Measurements from ENCODE around the gene CELF1.

Gene CELF1

GRCh38 chr11:47469361-47470179 lies 83.4 kb downstream of the CELF1 start:
- H4K20me1 ChIP-seq (ENCODE audit: low read depth, low read length) = no peaks in the 10 kb centered on the region
- no peak overlapping the region for H2AFZ ChIP-seq (ENCODE audit: low read depth, low read length, severe bottlenecking)
- no peak overlapping the region for H3K4me3 ChIP-seq (ENCODE audit: insufficient read depth, low read length, poor library complexity, severe bottlenecking)
- no peaks in the 10 kb centered on the region for H3F3A ChIP-seq (ENCODE audit: insufficient read depth)
- no peak overlapping the region for H3K9ac ChIP-seq (ENCODE audit: low read length)
- peaks cover 6% of the 10 kb centered on the region for H3K79me2 ChIP-seq (ENCODE audit: insufficient read depth, low read length)
- peaks cover 7% of the 10 kb centered on the region; the same call in 1 of the 2 replicates for H3K36me3 ChIP-seq (ENCODE audit: low read length)
- H3K27me3 ChIP-seq (ENCODE audit: low read length) = no peaks in the 10 kb centered on the region
- no peak for TF ChIP-seq EZH2phosphoT487 (conservative IDR thresholded peaks at IDR 0.05; ENCODE audit: low read length)
- TF ChIP-seq CTCF (IDR thresholded peaks at IDR 0.05; ENCODE audit: insufficient read depth, low read length, poor library complexity, severe bottlenecking) = no peak
- H3K9me2 ChIP-seq (replicated peaks; ENCODE audit: insufficient read depth, low read length) = no peaks in the 10 kb centered on the region
- no peaks in the 10 kb centered on the region for H3K9me3 ChIP-seq (ENCODE audit: insufficient read depth, low read length)
- no peak overlapping the region for H3K4me2 ChIP-seq (ENCODE audit: low read depth, low read length, poor library complexity, severe bottlenecking)
- H3K27ac ChIP-seq (ENCODE audit: low read depth, low read length) = no peak overlapping the region

- Histone ChIP-seq H4K20me1 (ENCODE audit: low read depth, low read length) (no peaks in the 10 kb centered on the region), H3K9me2 (replicated peaks; ENCODE audit: insufficient read depth, low read length) (no peaks in the 10 kb centered on the region), H3K79me2 (ENCODE audit: insufficient read depth, low read length) (peaks cover 6% of the 10 kb centered on the region), H3K36me3 (ENCODE audit: low read length) (peaks cover 7% of the 10 kb centered on the region; the same call in 1 of the 2 replicates), H3K27me3 (ENCODE audit: low read length) (no peaks in the 10 kb centered on the region), H2AFZ (ENCODE audit: low read depth, low read length, severe bottlenecking) (no peak overlapping the region), H3K9me3 (ENCODE audit: insufficient read depth, low read length) (no peaks in the 10 kb centered on the region), H3K27ac (ENCODE audit: low read depth, low read length) (no peak overlapping the region), H3K9ac (ENCODE audit: low read length) (no peak overlapping the region), H3K4me2 (ENCODE audit: low read depth, low read length, poor library complexity, severe bottlenecking) (no peak overlapping the region), H3F3A (ENCODE audit: insufficient read depth) (no peaks in the 10 kb centered on the region), H3K4me3 (ENCODE audit: insufficient read depth, low read length, poor library complexity, severe bottlenecking) (no peak overlapping the region)
- TF ChIP-seq EZH2phosphoT487 (conservative IDR thresholded peaks at IDR 0.05; ENCODE audit: low read length) = no peak
- no peak for TF ChIP-seq CTCF (IDR thresholded peaks at IDR 0.05; ENCODE audit: insufficient read depth, low read length, poor library complexity, severe bottlenecking)
Measured at GRCh38 chr11:47468598-47469214, 84.2 kb downstream of the CELF1 start.

GRCh38 chr11:47467357-47467756 lies 85.6 kb downstream of the CELF1 start:
- Histone ChIP-seq H3K9me2 (replicated peaks; ENCODE audit: insufficient read depth, low read length) (no peaks in the 10 kb centered on the region), H3K27me3 (ENCODE audit: low read length) (no peaks in the 10 kb centered on the region), H4K20me1 (ENCODE audit: low read depth, low read length) (no peaks in the 10 kb centered on the region), H3K27ac (ENCODE audit: low read depth, low read length) (no peak overlapping the region), H3K9ac (ENCODE audit: low read length) (no peak overlapping the region), H3K79me2 (ENCODE audit: insufficient read depth, low read length) (peaks cover 6% of the 10 kb centered on the region), H3F3A (ENCODE audit: insufficient read depth) (no peaks in the 10 kb centered on the region), H3K9me3 (ENCODE audit: insufficient read depth, low read length) (no peaks in the 10 kb centered on the region), H3K4me3 (ENCODE audit: insufficient read depth, low read length, poor library complexity, severe bottlenecking) (no peak overlapping the region), H2AFZ (ENCODE audit: low read depth, low read length, severe bottlenecking) (no peak overlapping the region), H3K36me3 (ENCODE audit: low read length) (peaks cover 4% of the 10 kb centered on the region; the same call in 1 of the 2 replicates), H3K4me2 (ENCODE audit: low read depth, low read length, poor library complexity, severe bottlenecking) (no peak overlapping the region)
- TF ChIP-seq EZH2phosphoT487 (conservative IDR thresholded peaks at IDR 0.05; ENCODE audit: low read length) (no peak), CTCF (IDR thresholded peaks at IDR 0.05; ENCODE audit: insufficient read depth, low read length, poor library complexity, severe bottlenecking) (no peak)
